Activated CD8-positive, alpha-beta T cell treated with anti-CD3 and anti-CD28 coated beads, Interleukin-2, amount 10 ng/mL, durations not matched to agents 7 days and 5 days (primary cell): ENCODE measurements around the gene GRK1. TPM values are rescaled to one million over a fixed set of nuclear protein-coding genes. Genes with fewer than 3 reads are reported as not detected.

Experiments used
- ATAC-seq: fragments of 150-1000 bp; cut with Tn5 transposase; one replicate; pipeline ENCODE4 v1.10.0; 2021; ENCODE audit warnings: moderate library complexity
- CTCF ChIA-PET: fragments of 350-600 bp; sonication (Branson Sonifier 250); formaldehyde crosslinking; loops from one replicate; lab custom pipeline; 2021; ENCODE audit warnings: antibody characterized with exemption; lab: Charles Lee
- POLR2A ChIA-PET: fragments of 350-600 bp; sonication (Branson Sonifier 250); formaldehyde crosslinking; loops from one replicate; lab custom pipeline; 2021; ENCODE audit warnings: antibody characterized with exemption; lab: Charles Lee
- DNase-seq: peaks from one replicate; pipeline ENCODE4 v3.0.0-alpha.2; 2020
- H3K27ac Mint-ChIP-seq: one replicate; pipeline ENCODE4 v1.8.0; 2021; ENCODE audit warnings: mild to moderate bottlenecking, mixed read lengths
- H3K27me3 Mint-ChIP-seq: one replicate; pipeline ENCODE4 v1.8.0; 2021; ENCODE audit warnings: low read depth, mixed read lengths
- H3K36me3 Mint-ChIP-seq: one replicate; pipeline ENCODE4 v1.8.0; 2021; ENCODE audit warnings: low read depth, mixed read lengths
- H3K4me1 Mint-ChIP-seq: one replicate; pipeline ENCODE4 v1.8.0; 2021; ENCODE audit warnings: low read depth, mixed read lengths
- H3K4me3 Mint-ChIP-seq: one replicate; pipeline ENCODE4 v1.8.0; 2021; ENCODE audit warnings: mild to moderate bottlenecking, mixed read lengths
- H3K9me3 Mint-ChIP-seq: one replicate; pipeline ENCODE4 v1.8.0; 2022; ENCODE audit warnings: mixed read lengths; ENCODE audit not compliant: insufficient read depth
- total RNA-seq, 2 experiments: library from RNA; stranded (reverse); gene quantifications; one replicate each; pipeline ENCODE4 v1.2.3, GENCODE V29; 2021

Gene GRK1
- total RNA-seq, 2 experiments from 2014 or later, result 0.05 TPM; not detected in 1

DNA sequence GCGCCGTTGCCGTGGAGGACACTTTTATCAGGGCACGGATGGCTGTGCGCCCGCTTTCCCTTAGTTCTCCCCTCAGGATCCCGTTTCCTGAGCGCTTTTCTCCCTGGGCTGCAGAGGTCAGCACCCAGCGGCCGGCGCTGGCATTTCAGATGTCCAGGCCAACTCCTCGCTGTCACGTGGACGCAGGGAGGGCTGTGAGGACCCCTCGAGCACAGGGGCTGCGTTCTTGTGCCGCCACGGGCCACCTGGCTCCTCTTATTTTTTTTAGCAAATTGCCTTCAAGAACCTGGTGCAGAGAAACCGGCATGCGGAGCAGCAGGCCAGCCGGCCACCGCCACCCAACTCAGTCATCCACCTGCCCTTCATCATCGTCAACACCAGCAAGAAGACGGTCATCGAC lies 31.3 kb upstream of the GRK1 start:
- no peak for DNase-seq
- peaks cover 78% of the 10 kb centered on the region for H3K36me3 Mint-ChIP-seq
- no peak overlapping the region for H3K27ac Mint-ChIP-seq
- H3K4me3 Mint-ChIP-seq, result no peak overlapping the region
- ChIA-PET POLR2A (no interaction called here), CTCF (no interaction called here)
- no peaks in the 10 kb centered on the region for H3K27me3 Mint-ChIP-seq
- no peak for ATAC-seq
- H3K4me1 Mint-ChIP-seq, result peaks cover 21% of the 10 kb centered on the region
- no peaks in the 10 kb centered on the region for H3K9me3 Mint-ChIP-seq

DNA sequence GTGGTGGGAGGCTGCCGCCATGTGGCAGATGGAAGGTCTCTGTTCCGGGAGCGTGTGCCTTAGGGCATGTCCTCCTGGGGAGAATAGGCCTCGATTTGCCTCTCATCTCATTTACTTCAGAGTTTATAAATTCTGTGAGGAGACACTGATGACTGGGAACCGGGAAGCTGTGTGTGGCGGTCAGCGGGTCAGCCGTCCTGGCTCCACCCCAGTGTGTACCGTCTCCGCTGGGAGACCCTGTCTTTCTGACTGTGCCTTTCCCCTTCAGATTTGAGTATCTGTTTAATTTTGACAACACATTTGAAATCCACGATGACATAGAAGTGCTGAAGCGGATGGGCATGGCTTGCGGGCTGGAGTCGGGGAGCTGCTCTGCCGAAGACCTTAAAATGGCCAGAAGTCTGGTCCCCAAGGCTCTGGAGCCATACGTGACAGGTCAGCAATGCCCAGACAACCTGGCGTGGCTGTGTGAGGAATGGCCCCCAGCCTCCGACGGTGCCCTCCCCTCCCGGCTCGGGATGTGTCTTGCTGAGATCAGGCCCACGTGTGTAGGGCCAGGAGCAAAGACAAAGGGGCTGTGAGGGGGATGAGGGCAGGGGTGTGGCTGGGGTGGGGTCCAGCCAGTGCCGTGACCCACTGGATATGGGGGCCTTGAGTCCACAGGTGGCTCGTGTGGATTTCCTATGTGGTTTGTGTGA lies 30.6 kb upstream of the GRK1 start:
- ChIA-PET POLR2A (no interaction called here), CTCF (interaction anchor here (0.7 kb wide), 1 partner anchor 10 kb away, joined by 3 read pairs; no protein-coding TSS in a partner anchor)
- ATAC-seq, result no peak
- peaks cover 78% of the 10 kb centered on the region for H3K36me3 Mint-ChIP-seq
- no peaks in the 10 kb centered on the region for H3K27me3 Mint-ChIP-seq
- H3K9me3 Mint-ChIP-seq, result no peaks in the 10 kb centered on the region
- DNase-seq, result no peak
- H3K4me1 Mint-ChIP-seq, result peaks cover 21% of the 10 kb centered on the region
- H3K27ac Mint-ChIP-seq, result no peak overlapping the region
- H3K4me3 Mint-ChIP-seq, result no peak overlapping the region

GRCh38 chr13:113637262-113638160 lies 29.5 kb upstream of the GRK1 start:
- Mint-ChIP-seq H3K4me1 (peaks cover 21% of the 10 kb centered on the region), H3K9me3 (no peaks in the 10 kb centered on the region), H3K36me3 (peaks cover 82% of the 10 kb centered on the region), H3K27me3 (no peaks in the 10 kb centered on the region), H3K4me3 (no peak overlapping the region), H3K27ac (no peak overlapping the region)
- no peak for DNase-seq
- no peak for ATAC-seq
- ChIA-PET CTCF (interaction anchor here (0.7 kb wide), 1 partner anchor 9 kb away, joined by 3 read pairs; no protein-coding TSS in a partner anchor), POLR2A (no interaction called here)

GRCh38 chr13:113638173-113638746 lies 28.8 kb upstream of the GRK1 start:
- Mint-ChIP-seq H3K27me3 (no peaks in the 10 kb centered on the region), H3K27ac (no peak overlapping the region), H3K9me3 (no peaks in the 10 kb centered on the region), H3K4me3 (no peak overlapping the region), H3K36me3 (peaks cover 78% of the 10 kb centered on the region), H3K4me1 (peaks cover 15% of the 10 kb centered on the region)
- POLR2A ChIA-PET, result no interaction called here
- CTCF ChIA-PET, result no interaction called here
- DNase-seq, result no peak
- no peak for ATAC-seq

DNA sequence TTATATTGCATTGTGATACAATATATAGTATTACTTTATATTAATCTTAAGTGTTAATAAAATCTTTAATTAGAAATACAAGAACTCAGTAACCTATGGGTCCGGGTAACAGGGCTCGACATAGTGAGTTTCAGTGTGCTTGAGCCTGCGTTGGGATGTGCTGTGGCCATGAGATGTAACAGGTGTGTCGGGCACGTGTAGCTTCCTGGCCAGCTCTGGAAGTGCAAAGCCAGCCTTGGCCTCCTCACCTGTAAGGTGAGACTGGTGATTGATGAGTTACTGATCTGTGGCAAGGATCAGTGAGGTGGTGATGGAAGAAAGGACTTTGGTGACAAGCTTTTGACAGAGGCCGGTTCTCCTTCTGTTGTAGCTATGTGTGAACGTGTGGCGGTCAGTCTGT lies 28.2 kb upstream of the GRK1 start:
- peaks cover 10% of the 10 kb centered on the region for H3K4me1 Mint-ChIP-seq
- ATAC-seq (no peak), DNase-seq (no peak)
- H3K9me3 Mint-ChIP-seq, result no peaks in the 10 kb centered on the region
- no peaks in the 10 kb centered on the region for H3K27me3 Mint-ChIP-seq
- CTCF ChIA-PET, result no interaction called here
- no peak overlapping the region for H3K27ac Mint-ChIP-seq
- no peak overlapping the region for H3K4me3 Mint-ChIP-seq
- peaks cover 75% of the 10 kb centered on the region for H3K36me3 Mint-ChIP-seq
- POLR2A ChIA-PET, result no interaction called here

GRCh38 chr13:113639616-113640262 lies 27.3 kb upstream of the GRK1 start:
- peaks cover 66% of the 10 kb centered on the region for H3K36me3 Mint-ChIP-seq
- no peaks in the 10 kb centered on the region for H3K27me3 Mint-ChIP-seq
- no peak for DNase-seq
- ChIA-PET CTCF (no interaction called here), POLR2A (no interaction called here)
- peaks cover under 1% of the 10 kb centered on the region for H3K4me1 Mint-ChIP-seq
- no peak for ATAC-seq
- H3K27ac Mint-ChIP-seq, result no peak overlapping the region
- H3K4me3 Mint-ChIP-seq, result no peak overlapping the region
- no peaks in the 10 kb centered on the region for H3K9me3 Mint-ChIP-seq

DNA sequence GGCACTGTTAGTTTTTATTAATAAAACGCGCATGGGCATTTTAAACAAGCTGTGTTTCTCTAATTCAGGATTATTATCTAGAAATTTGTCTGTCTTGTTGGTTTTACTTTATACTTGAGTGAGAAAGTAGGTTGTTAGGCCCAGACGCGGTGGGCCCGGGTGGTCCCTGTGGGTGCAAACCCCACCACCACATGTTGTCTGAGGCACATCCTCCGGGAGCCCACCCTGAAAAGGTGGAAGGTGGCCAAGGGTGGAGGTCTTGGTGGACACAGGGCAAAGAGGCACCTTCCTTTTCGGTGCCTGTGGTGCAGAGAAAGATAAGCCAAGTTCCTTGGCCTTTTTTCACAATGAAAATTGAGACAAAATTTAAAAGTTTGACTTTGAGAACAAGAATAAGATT lies 25.6 kb upstream of the GRK1 start:
- ATAC-seq (no peak), DNase-seq (no peak)
- ChIA-PET CTCF (no interaction called here), POLR2A (no interaction called here)
- Mint-ChIP-seq H3K36me3 (peaks cover 59% of the 10 kb centered on the region), H3K9me3 (no peaks in the 10 kb centered on the region), H3K4me1 (peaks cover 10% of the 10 kb centered on the region), H3K27me3 (no peaks in the 10 kb centered on the region), H3K27ac (no peak overlapping the region), H3K4me3 (no peak overlapping the region)

DNA sequence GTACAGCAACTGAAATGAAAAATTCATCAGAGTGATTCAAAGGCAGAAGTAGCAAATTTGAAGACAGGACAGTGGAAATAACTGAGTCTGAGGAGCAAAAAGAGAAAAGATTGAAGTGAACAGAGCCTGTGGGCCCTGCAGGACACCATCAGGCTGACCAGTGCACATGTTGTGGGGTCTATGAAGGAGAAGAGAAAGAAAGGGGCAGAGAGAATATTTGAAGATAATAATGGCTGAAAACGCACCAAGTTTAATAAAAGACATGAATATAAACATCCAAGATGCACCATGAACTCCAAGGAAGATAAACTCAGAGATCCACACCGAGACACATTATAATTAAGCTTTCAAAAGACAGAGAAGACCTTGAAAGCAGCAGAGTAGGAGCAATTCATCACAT lies 24.5 kb upstream of the GRK1 start:
- CTCF ChIA-PET, result no interaction called here
- H3K4me3 Mint-ChIP-seq, result no peak overlapping the region
- H3K9me3 Mint-ChIP-seq, result no peaks in the 10 kb centered on the region
- H3K27ac Mint-ChIP-seq, result no peak overlapping the region
- H3K36me3 Mint-ChIP-seq, result peaks cover 52% of the 10 kb centered on the region
- DNase-seq, result no peak
- H3K27me3 Mint-ChIP-seq, result no peaks in the 10 kb centered on the region
- POLR2A ChIA-PET, result interaction anchor here (0.6 kb wide), 1 partner anchor 65 kb away, joined by 3 read pairs; no protein-coding TSS in a partner anchor
- H3K4me1 Mint-ChIP-seq, result peaks cover 18% of the 10 kb centered on the region
- no peak for ATAC-seq

DNA sequence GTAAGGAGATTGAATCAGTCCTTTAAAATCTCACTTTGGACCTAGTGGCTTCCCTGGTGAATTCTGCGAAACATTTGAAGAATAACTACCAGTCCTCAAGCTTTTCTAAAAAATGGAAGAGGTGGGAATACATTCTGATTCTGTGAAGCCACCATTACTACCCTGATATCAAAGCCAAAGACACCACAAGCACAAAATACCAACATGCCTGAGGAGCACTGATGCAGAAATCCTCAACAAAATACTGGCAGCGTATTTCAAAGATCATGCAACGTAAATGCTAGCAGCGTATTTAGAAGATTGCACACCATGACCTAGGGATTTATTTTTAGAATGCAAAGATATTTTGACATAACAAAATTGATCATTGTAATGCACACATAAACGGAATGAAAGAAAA lies 23.4 kb upstream of the GRK1 start:
- DNase-seq, result no peak
- Mint-ChIP-seq H3K4me1 (peaks cover 18% of the 10 kb centered on the region), H3K36me3 (peaks cover 43% of the 10 kb centered on the region), H3K4me3 (no peak overlapping the region), H3K27me3 (no peaks in the 10 kb centered on the region), H3K27ac (no peak overlapping the region), H3K9me3 (no peaks in the 10 kb centered on the region)
- no peak for ATAC-seq
- POLR2A ChIA-PET, result no interaction called here
- CTCF ChIA-PET, result no interaction called here

DNA sequence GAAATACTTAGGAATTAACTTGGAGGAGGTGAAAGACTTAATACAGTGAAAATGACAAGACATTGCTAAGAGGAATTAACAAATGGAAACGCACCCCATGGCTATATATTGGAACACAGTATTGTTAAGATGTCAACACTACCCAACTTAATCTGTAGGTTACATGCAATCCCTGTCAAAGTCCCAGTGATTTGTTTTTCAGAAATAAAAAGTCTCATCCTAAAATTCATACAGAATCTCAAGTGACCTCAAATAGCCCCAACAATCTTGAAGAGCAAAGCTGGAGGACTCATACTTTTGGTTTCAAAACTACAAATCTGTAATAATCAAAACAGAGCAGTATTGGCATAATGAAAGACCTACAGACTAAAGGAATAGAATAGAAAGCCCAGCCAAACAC lies 22.2 kb upstream of the GRK1 start:
- Mint-ChIP-seq H3K27me3 (no peaks in the 10 kb centered on the region), H3K36me3 (peaks cover 34% of the 10 kb centered on the region), H3K9me3 (no peaks in the 10 kb centered on the region), H3K4me3 (no peak overlapping the region), H3K27ac (no peak overlapping the region), H3K4me1 (peaks cover 18% of the 10 kb centered on the region)
- ChIA-PET POLR2A (no interaction called here), CTCF (no interaction called here)
- no peak for DNase-seq
- ATAC-seq, result no peak

GRCh38 chr13:113645329-113645728 lies 21.7 kb upstream of the GRK1 start:
- Mint-ChIP-seq H3K27me3 (no peaks in the 10 kb centered on the region), H3K4me1 (peaks cover 18% of the 10 kb centered on the region), H3K9me3 (no peaks in the 10 kb centered on the region), H3K27ac (no peak overlapping the region), H3K4me3 (no peak overlapping the region), H3K36me3 (peaks cover 29% of the 10 kb centered on the region)
- CTCF ChIA-PET, result no interaction called here
- DNase-seq (no peak), ATAC-seq (no peak)
- POLR2A ChIA-PET, result no interaction called here
